Measurements from ENCODE around the gene CDYL2.
"Not testable (repeated sequence)": the region's sequence is repeated elsewhere in the genome, so short reads cannot be mapped to it uniquely, and the experiment has no call there.

Gene CDYL2

GRCh38 chr16:80746231-80746630 lies 58.2 kb downstream of the CDYL2 start:
- no peaks in the 10 kb centered on the region for H3K4me1 ChIP-seq (ENCODE audit: insufficient read depth, low read length)
- H3K9ac ChIP-seq (ENCODE audit: low read depth, low read length), result no peak overlapping the region
- no peaks in the 10 kb centered on the region for H3K9me3 ChIP-seq (ENCODE audit: control insufficient read depth, insufficient read depth, low read length)

GRCh38 chr16:80744856-80745255 lies 59.5 kb downstream of the CDYL2 start:
- Histone ChIP-seq H3K9me3 (ENCODE audit: control insufficient read depth, insufficient read depth, low read length) (no peaks in the 10 kb centered on the region), H3K9ac (ENCODE audit: low read depth, low read length) (no peak overlapping the region), H3K36me3 (ENCODE audit: insufficient read depth, low read length) (no peaks in the 10 kb centered on the region), H3K4me1 (ENCODE audit: insufficient read depth, low read length) (no peaks in the 10 kb centered on the region)

More at GRCh38 chr16:80746231-80746630, 58.2 kb downstream of the CDYL2 start:
- no peaks in the 10 kb centered on the region for H3K36me3 ChIP-seq (ENCODE audit: insufficient read depth, low read length)

DNA sequence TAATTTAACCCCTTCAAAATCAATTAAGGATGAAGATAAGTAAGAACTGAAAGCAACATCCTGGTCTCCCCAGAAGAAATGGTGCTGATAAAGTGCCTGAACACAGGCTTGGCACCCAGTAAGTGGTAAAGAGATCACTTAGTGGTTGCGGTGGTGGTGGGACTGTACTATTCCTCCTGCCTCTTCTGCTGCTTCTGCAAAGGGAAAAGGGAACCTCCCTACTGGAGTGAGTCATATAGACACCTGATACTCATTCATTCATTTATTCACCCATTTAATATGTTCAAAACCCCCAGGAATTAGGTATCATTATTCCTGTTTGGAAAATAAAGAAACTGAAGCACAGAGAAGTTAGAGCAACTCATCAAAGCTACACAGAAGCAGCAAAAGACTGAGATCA lies 60.6 kb downstream of the CDYL2 start:
- Histone ChIP-seq H3K9me3 (ENCODE audit: control insufficient read depth, insufficient read depth, low read length) (no peaks in the 10 kb centered on the region), H3K4me1 (ENCODE audit: insufficient read depth, low read length) (no peaks in the 10 kb centered on the region), H3K36me3 (ENCODE audit: insufficient read depth, low read length) (no peaks in the 10 kb centered on the region), H3K9ac (ENCODE audit: low read depth, low read length) (no peak overlapping the region)

DNA sequence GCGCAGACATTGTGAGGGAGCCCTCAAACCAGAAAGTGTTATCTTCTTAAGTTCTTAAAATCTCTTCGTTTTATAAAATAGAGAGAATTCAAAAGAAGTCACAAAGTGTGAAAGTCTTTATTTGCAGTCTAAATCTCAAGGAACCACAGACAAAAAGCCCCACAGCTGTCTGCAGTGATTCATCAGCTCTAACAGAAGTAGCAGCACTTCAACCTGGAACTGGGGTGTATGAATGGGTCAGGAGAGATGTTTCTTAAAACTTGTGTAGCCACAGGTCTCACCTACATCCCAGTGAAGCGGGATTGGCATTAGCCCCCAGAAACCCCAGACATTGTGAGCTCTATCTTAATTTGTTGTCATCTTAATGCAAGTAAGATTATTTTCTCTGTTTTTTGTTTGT lies 61.1 kb downstream of the CDYL2 start:
- H3K4me1 ChIP-seq (ENCODE audit: insufficient read depth, low read length), result no peaks in the 10 kb centered on the region

GRCh38 chr16:80742331-80742730 lies 62.1 kb downstream of the CDYL2 start:
- no peaks in the 10 kb centered on the region for H3K4me1 ChIP-seq (ENCODE audit: insufficient read depth, low read length)
- H3K36me3 ChIP-seq (ENCODE audit: insufficient read depth, low read length), result no peaks in the 10 kb centered on the region
- H3K9ac ChIP-seq (ENCODE audit: low read depth, low read length), result no peak overlapping the region
- H3K9me3 ChIP-seq (ENCODE audit: control insufficient read depth, insufficient read depth, low read length), result no peaks in the 10 kb centered on the region

More for the DNA sequence above, 61.1 kb downstream of the CDYL2 start:
- Histone ChIP-seq H3K9me3 (ENCODE audit: control insufficient read depth, insufficient read depth, low read length) (no peaks in the 10 kb centered on the region), H3K36me3 (ENCODE audit: insufficient read depth, low read length) (no peaks in the 10 kb centered on the region), H3K9ac (ENCODE audit: low read depth, low read length) (no peak overlapping the region)

- Histone ChIP-seq H3K36me3 (ENCODE audit: insufficient read depth, low read length) (no peaks in the 10 kb centered on the region), H3K9ac (ENCODE audit: low read depth, low read length) (no peak overlapping the region), H3K4me1 (ENCODE audit: insufficient read depth, low read length) (no peaks in the 10 kb centered on the region), H3K9me3 (ENCODE audit: control insufficient read depth, insufficient read depth, low read length) (no peaks in the 10 kb centered on the region)
Observed at GRCh38 chr16:80741724-80742123, 62.7 kb downstream of the CDYL2 start.

DNA sequence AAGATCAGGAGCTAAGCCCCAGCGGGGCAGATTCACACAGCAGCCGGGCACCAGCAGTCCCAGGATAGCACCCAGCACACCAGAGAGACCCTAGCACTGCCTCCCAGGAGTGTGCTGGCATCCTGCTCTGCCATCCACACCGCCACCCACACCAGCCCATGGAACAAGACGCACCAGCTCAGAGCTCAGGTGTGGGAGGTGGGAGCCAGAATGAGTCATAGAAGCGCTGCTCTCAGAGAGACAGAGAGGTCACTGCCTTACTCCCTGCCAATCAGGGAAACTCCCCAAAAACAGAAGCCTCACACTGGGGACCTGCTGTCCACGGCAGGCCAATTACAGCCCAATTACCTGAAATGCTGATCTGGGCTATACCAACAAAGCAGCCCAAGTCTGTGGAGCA lies 64.9 kb downstream of the CDYL2 start:
- Histone ChIP-seq H3K4me1 (ENCODE audit: insufficient read depth, low read length) (no peaks in the 10 kb centered on the region), H3K36me3 (ENCODE audit: insufficient read depth, low read length) (no peaks in the 10 kb centered on the region), H3K9ac (ENCODE audit: low read depth, low read length) (no peak overlapping the region), H3K9me3 (ENCODE audit: control insufficient read depth, insufficient read depth, low read length) (no peaks in the 10 kb centered on the region)

GRCh38 chr16:80738521-80738920 lies 65.9 kb downstream of the CDYL2 start:
- Histone ChIP-seq H3K36me3 (ENCODE audit: insufficient read depth, low read length) (no peaks in the 10 kb centered on the region), H3K9me3 (ENCODE audit: control insufficient read depth, insufficient read depth, low read length) (no peaks in the 10 kb centered on the region), H3K9ac (ENCODE audit: low read depth, low read length) (no peak overlapping the region), H3K4me1 (ENCODE audit: insufficient read depth, low read length) (no peaks in the 10 kb centered on the region)

GRCh38 chr16:80735846-80736245 lies 68.6 kb downstream of the CDYL2 start:
- H3K9ac ChIP-seq (ENCODE audit: low read depth, low read length), result no peak overlapping the region
- no peaks in the 10 kb centered on the region for H3K36me3 ChIP-seq (ENCODE audit: insufficient read depth, low read length)
- H3K9me3 ChIP-seq (ENCODE audit: control insufficient read depth, insufficient read depth, low read length), result no peaks in the 10 kb centered on the region; the same call in 1 of the 2 replicates
- no peaks in the 10 kb centered on the region for H3K4me1 ChIP-seq (ENCODE audit: insufficient read depth, low read length)

- H3K9me3 ChIP-seq (ENCODE audit: control insufficient read depth, insufficient read depth, low read length), result no peaks in the 10 kb centered on the region; the same call in 1 of the 2 replicates
- H3K9ac ChIP-seq (ENCODE audit: low read depth, low read length), result no peak overlapping the region
- no peaks in the 10 kb centered on the region for H3K4me1 ChIP-seq (ENCODE audit: insufficient read depth, low read length)
- no peaks in the 10 kb centered on the region for H3K36me3 ChIP-seq (ENCODE audit: insufficient read depth, low read length)
Observed at GRCh38 chr16:80733407-80733806, 71.0 kb downstream of the CDYL2 start.

- Histone ChIP-seq H3K4me1 (ENCODE audit: insufficient read depth, low read length) (no peaks in the 10 kb centered on the region), H3K9ac (ENCODE audit: low read depth, low read length) (no peak overlapping the region), H3K9me3 (ENCODE audit: control insufficient read depth, insufficient read depth, low read length) (no peaks in the 10 kb centered on the region; the same call in 1 of the 2 replicates), H3K36me3 (ENCODE audit: insufficient read depth, low read length) (no peaks in the 10 kb centered on the region)
Observed at GRCh38 chr16:80731915-80732314, 72.5 kb downstream of the CDYL2 start.

GRCh38 chr16:80727066-80727763 lies 77.2 kb downstream of the CDYL2 start:
- not testable (repeated sequence) for H3K4me1 ChIP-seq (ENCODE audit: insufficient read depth, low read length); H3K9ac ChIP-seq (ENCODE audit: low read depth, low read length); H3K9me3 ChIP-seq (ENCODE audit: control insufficient read depth, insufficient read depth, low read length); H3K36me3 ChIP-seq (ENCODE audit: insufficient read depth, low read length)

- Histone ChIP-seq H3K36me3 (ENCODE audit: insufficient read depth, low read length) (no peaks in the 10 kb centered on the region), H3K9me3 (ENCODE audit: control insufficient read depth, insufficient read depth, low read length) (no peaks in the 10 kb centered on the region), H3K4me1 (ENCODE audit: insufficient read depth, low read length) (no peaks in the 10 kb centered on the region), H3K9ac (ENCODE audit: low read depth, low read length) (no peak overlapping the region)
Observed at GRCh38 chr16:80725566-80726162, 78.7 kb downstream of the CDYL2 start.

GRCh38 chr16:80723981-80724380 lies 80.4 kb downstream of the CDYL2 start:
- Histone ChIP-seq H3K9me3 (ENCODE audit: control insufficient read depth, insufficient read depth, low read length) (no peaks in the 10 kb centered on the region), H3K36me3 (ENCODE audit: insufficient read depth, low read length) (no peaks in the 10 kb centered on the region), H3K9ac (ENCODE audit: low read depth, low read length) (no peak overlapping the region)

GRCh38 chr16:80723091-80723490 lies 81.3 kb downstream of the CDYL2 start:
- Histone ChIP-seq H3K4me1 (ENCODE audit: insufficient read depth, low read length) (no peaks in the 10 kb centered on the region), H3K36me3 (ENCODE audit: insufficient read depth, low read length) (no peaks in the 10 kb centered on the region), H3K9ac (ENCODE audit: low read depth, low read length) (no peak overlapping the region), H3K9me3 (ENCODE audit: control insufficient read depth, insufficient read depth, low read length) (no peaks in the 10 kb centered on the region)

More at GRCh38 chr16:80723981-80724380, 80.4 kb downstream of the CDYL2 start:
- no peaks in the 10 kb centered on the region for H3K4me1 ChIP-seq (ENCODE audit: insufficient read depth, low read length)

Measured in ES-I3 (cell line).